K562 (cell line): Measurements from ENCODE around the gene DHX35. TPM values are rescaled to one million over a fixed set of nuclear protein-coding genes. Genes with fewer than 3 reads are reported as not detected.

Source experiments
- ATAC-seq: fragments of 200-7000 bp; cut with Tn5 transposase; 3 replicates; pipeline ENCODE4 v1.9.1; 2020; ENCODE audit warnings: moderate library complexity
- BruUV-seq: library from RNA; stranded (reverse); fragments of 400-500 nt; replicated peaks from 2 replicates; lab custom pipeline; 2021; lab: Mats Ljungman, UMichigan
- CTCF ChIA-PET: fragments of 300-600 bp; formaldehyde crosslinking; extraction: SDS; loops from one replicate; lab custom pipeline; 2021; ENCODE audit warnings: low intra/inter-chr PET ratio; lab: Yijun Ruan, JAX
- POLR2A ChIA-PET: fragments of 300-600, 350-650 bp; sonication (Branson Sonifier 250); formaldehyde crosslinking; extraction: SDS; loops from one replicate; lab custom pipeline; 2021; ENCODE audit warnings: antibody characterized with exemption, inconsistent platforms; lab: Yijun Ruan, JAX
- DNase-seq, 4 experiments: peaks; one replicate each; pipeline versions ENCODE4 v3.0.0 to v3.0.0-alpha.2; 2011 to 2018; ENCODE audit warnings: low spot score in 3 of 4, mixed read lengths in 3 of 4; ENCODE audit errors: extremely low read depth in 1 of 4
- FAIRE-seq: peaks from 2 replicates; lab custom pipeline; 2011; peaks lifted over from hg19 to GRCh38; lab: Jason Lieb, UNC
- H2AFZ ChIP-seq: 2 replicates; pipeline ENCODE4 v1.6.0; 2011; ENCODE audit warnings: low read depth, low read length, control low read depth, inconsistent platforms
- H3K27ac ChIP-seq: fragments of 200-600 bp; 3 replicates; pipeline ENCODE4 v1.8.0; 2011; ENCODE audit warnings: low read depth, mild to moderate bottlenecking, control low read depth, inconsistent platforms, low read length, moderate library complexity, mixed read lengths; ENCODE audit errors: extremely low read depth
- H3K27me3 ChIP-seq, 2 experiments: fragments of 300-600 bp in 1 of 2; 2 replicates in 1 of 2; 3 replicates in 1 of 2; pipeline versions ENCODE4 v1.6.0 to v1.8.0; 2011; ENCODE audit warnings: inconsistent platforms in 2 of 2, low read length in 2 of 2, mild to moderate bottlenecking in 1 of 2, mixed read lengths in 1 of 2, moderate library complexity in 1 of 2; ENCODE audit not compliant: control insufficient read depth in 2 of 2, insufficient read depth in 2 of 2
- H3K36me3 ChIP-seq: fragments of 300-600 bp; 3 replicates; pipeline ENCODE4 v1.8.0; 2011; ENCODE audit warnings: mild to moderate bottlenecking, low read length, inconsistent platforms; ENCODE audit not compliant: control insufficient read depth, insufficient read depth
- H3K4me1 ChIP-seq, 2 experiments: fragments of 200-600 bp in 1 of 2; replicated peaks in 1 of 2; 2 replicates in 1 of 2; 3 replicates in 1 of 2; pipeline versions ENCODE4 v1.5.1 to v1.8.0; 2011; ENCODE audit warnings: inconsistent platforms in 2 of 2, low read length in 2 of 2, mild to moderate bottlenecking in 1 of 2, mixed read lengths in 1 of 2, moderate library complexity in 1 of 2; ENCODE audit not compliant: control insufficient read depth in 2 of 2, insufficient read depth in 2 of 2
- H3K4me2 ChIP-seq: 2 replicates; pipeline ENCODE4 v1.6.1; 2011; ENCODE audit warnings: low read length, control low read depth, inconsistent platforms, mixed read lengths; ENCODE audit not compliant: insufficient read depth
- H3K4me3 ChIP-seq: fragments of 200-600 bp; sonication (generic), shearing (Covaris generic); 2 replicates; pipeline ENCODE4 v1.5.1; 2016; ENCODE audit warnings: control low read depth, inconsistent platforms
- H3K79me2 ChIP-seq: fragments of 200-600 bp; 3 replicates; pipeline ENCODE4 v1.8.0; 2011; ENCODE audit warnings: low read length, inconsistent platforms; ENCODE audit not compliant: control insufficient read depth, insufficient read depth
- H3K9ac ChIP-seq, 2 experiments: 2 replicates each; pipeline versions ENCODE4 v1.6.0 to v1.6.1; 2011; ENCODE audit warnings: low read depth in 2 of 2, low read length in 2 of 2, control low read depth in 1 of 2, inconsistent platforms in 1 of 2, mild to moderate bottlenecking in 1 of 2, mixed read lengths in 1 of 2; ENCODE audit not compliant: insufficient read depth in 1 of 2
- H3K9me1 ChIP-seq: one replicate; pipeline ENCODE4 v1.6.0; 2011; ENCODE audit warnings: inconsistent platforms, mild to moderate bottlenecking, low read length, moderate library complexity; ENCODE audit not compliant: control insufficient read depth, insufficient read depth
- H3K9me3 ChIP-seq: replicated peaks from 2 replicates; pipeline ENCODE4 v1.5.1; 2011; ENCODE audit warnings: low read depth, low read length, inconsistent platforms; ENCODE audit not compliant: control insufficient read depth, insufficient read depth
- H4K20me1 ChIP-seq: replicated peaks from 2 replicates; pipeline ENCODE4 v1.6.1; 2011; ENCODE audit warnings: low read length, inconsistent platforms, mixed read lengths; ENCODE audit not compliant: control insufficient read depth, insufficient read depth
- ATF1 ChIP-seq, 2 experiments: fragments of 450-650 bp in 1 of 2; IDR thresholded peaks; 2 replicates each; pipeline ENCODE4 v1.6.1; 2016; ENCODE audit warnings: missing compliant biosample characterization in 1 of 2, missing genetic modification characterization in 1 of 2
- DIDO1 ChIP-seq: fragments of 450-650 bp; IDR thresholded peaks from 2 replicates; pipeline ENCODE4 v1.6.1; 2016; ENCODE audit warnings: low read depth, missing biosample characterization, missing genetic modification characterization
- EWSR1 ChIP-seq: fragments of 450-650 bp; IDR thresholded peaks from 2 replicates; pipeline ENCODE4 v1.6.1; 2018; ENCODE audit warnings: borderline replicate concordance, mild to moderate bottlenecking, low read depth, moderate library complexity; ENCODE audit not compliant: partially characterized antibody
- FOXA1 ChIP-seq: fragments of 450-650 bp; IDR thresholded peaks from 2 replicates; pipeline ENCODE4 v1.6.1; 2016; ENCODE audit warnings: mild to moderate bottlenecking, borderline replicate concordance
- GABPB1 ChIP-seq: sonication (generic); formaldehyde crosslinking; IDR thresholded peaks from 2 replicates; pipeline ENCODE4 v1.8.0; 2022; ENCODE audit warnings: mild to moderate bottlenecking, missing genetic modification reagents
- PURB ChIP-seq: sonication (generic); formaldehyde crosslinking; IDR thresholded peaks from 2 replicates; pipeline ENCODE4 v1.9.0; 2021; ENCODE audit warnings: low read depth, mild to moderate bottlenecking, missing genetic modification reagents
- TBP ChIP-seq: optimal IDR thresholded peaks from 2 replicates; pipeline ENCODE3; 2011; ENCODE audit warnings: low read depth, low read length, improper control_type of control experiment
- TCF3 ChIP-seq: sonication (generic); formaldehyde crosslinking; IDR thresholded peaks from 2 replicates; pipeline ENCODE4 v1.4.0; 2020; ENCODE audit warnings: mild to moderate bottlenecking, missing genetic modification reagents
- ZNF184 ChIP-seq: sonication (generic); formaldehyde crosslinking; IDR thresholded peaks from 2 replicates; pipeline ENCODE4 v1.5.0; 2020; ENCODE audit warnings: missing genetic modification reagents
- ZNF282 ChIP-seq: sonication (generic); formaldehyde crosslinking; IDR thresholded peaks from 2 replicates; pipeline ENCODE4 v1.8.1; 2023; ENCODE audit warnings: missing genetic modification reagents
- ZNF41 ChIP-seq: fragments of 250-450 bp; sonication (Bioruptor Pico); conservative IDR thresholded peaks from 2 replicates; pipeline ENCODE4 v1.4.0; 2020; ENCODE audit warnings: mild to moderate bottlenecking
- WGBS: fragments of 100-300 bp; shearing (Covaris generic); methylation state at CpG from one replicate; pipeline ENCODE4 v1.1.6; 2016; ENCODE audit warnings: low coverage, mixed read lengths; ENCODE audit not compliant: insufficient coverage; ENCODE audit errors: missing lambda C conversion rate; 5-methylcytosine and 5-hydroxymethylcytosine counted together
- in situ Hi-C: fragments of 300-500 bp; cut with MboI; formaldehyde crosslinking; loops from 4 replicates; pipeline ENCODE4 v1.15.0; 2018; ENCODE audit warnings: inconsistent platforms, mixed read lengths
- intact Hi-C: fragments of 100-400 bp; cut with micrococcal nuclease; formaldehyde crosslinking; loops from 2 replicates; pipeline ENCODE4 v1.14.2; 2022
- polyA plus RNA-seq, 8 experiments: library from polyadenylated mRNA; depleted of rRNA in 4 of 8; stranded (reverse) in 5 of 8; unstranded in 3 of 8; fragments of >200 nt; fragmentation: Nextera tagmentation in 2 of 8; fragmentation: Illumina TruSeq in 1 of 8; extraction: Ambion mirVana in 2 of 8; extraction: Trizol in 1 of 8; gene quantifications; 2 replicates each; pipeline versions ENCODE4 v1.2.1 to v1.2.3, GENCODE V29; 2011 to 2014; ENCODE audit warnings: inconsistent platforms in 1 of 8, missing spikeins in 1 of 8
- total RNA-seq, 7 experiments: library from RNA; depleted of rRNA in 6 of 7; stranded (reverse); fragments of >200 nt in 6 of 7; fragmentation: Illumina TruSeq in 2 of 7; extraction: Trizol in 2 of 7; gene quantifications; 2 replicates each; pipeline versions ENCODE4 v1.2.1 to v1.2.3, GENCODE V29; 2011 to 2021; ENCODE audit warnings: low replicate concordance in 1 of 7
- TF ChIP-seq, protein P1 (sequence below): fragments of 200-800 bp; sonication (Bioruptor generic); IDR thresholded peaks from 2 replicates; pipeline ENCODE4 v1.6.1; 2016; ENCODE audit warnings: missing genetic modification characterization, missing compliant biosample characterization
- TF ChIP-seq, protein P2 (sequence below): sonication (generic); formaldehyde crosslinking; IDR thresholded peaks from 2 replicates; pipeline ENCODE4 v1.8.0; 2022; ENCODE audit warnings: mild to moderate bottlenecking, low read depth, missing genetic modification reagents
- TF ChIP-seq, protein P3 (sequence below): fragments of 250-450 bp; sonication (Bioruptor Pico); IDR thresholded peaks from 2 replicates; pipeline ENCODE4 v1.8.0; 2021; ENCODE audit warnings: borderline replicate concordance, mild to moderate bottlenecking, moderate library complexity; ENCODE audit not compliant: poor library complexity, severe bottlenecking

DHX35 gene
- total and polyA plus RNA-seq, 9 of the 15 experiments (the other 6 are each of a cell fraction or from before 2014, with no cell fraction given) = 6.5 to 25.6 (median 16.9) TPM

DNA sequence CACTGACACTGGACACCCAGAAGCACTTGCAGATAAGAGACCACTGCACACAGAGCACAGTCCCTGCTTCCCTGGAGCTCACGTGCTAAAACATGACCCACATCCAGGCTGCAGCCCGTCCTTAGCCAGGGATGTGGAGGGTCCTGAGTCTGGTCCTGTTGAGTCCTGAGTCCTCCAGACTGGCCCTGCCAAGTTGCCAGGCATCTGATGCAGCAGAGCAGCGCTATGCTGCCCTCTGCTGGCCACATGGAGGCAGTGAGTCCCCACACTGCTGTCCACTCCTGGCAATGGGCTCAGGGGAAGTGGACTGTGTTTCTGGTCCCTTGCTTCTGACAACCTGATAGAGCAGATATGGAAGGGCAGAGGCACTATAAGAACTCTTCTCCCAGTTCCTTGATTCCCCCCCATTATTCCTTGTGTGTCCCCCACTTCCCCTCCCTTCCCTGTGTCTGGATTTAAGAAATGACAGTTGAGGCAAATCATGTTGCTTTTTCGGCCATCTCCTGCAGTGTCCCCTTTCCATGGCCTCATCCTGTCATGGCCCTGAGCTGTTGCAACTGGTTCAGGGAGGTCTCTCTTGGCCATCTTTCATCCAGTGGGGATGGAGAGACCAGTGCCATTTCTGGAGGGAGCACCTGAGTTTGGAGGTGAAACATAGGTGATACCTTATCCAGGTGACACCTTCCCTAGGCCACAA, 86.0 kb downstream of the DHX35 start:
- FAIRE-seq = peak; percentile 96
- WGBS = 4% methylated on average over 3 of the region's 4 CpGs
- no peaks in the 10 kb centered on the region for H3K79me2 ChIP-seq
- H3K9me3 ChIP-seq = no peaks in the 10 kb centered on the region
- H4K20me1 ChIP-seq = no peaks in the 10 kb centered on the region
- no peak overlapping the region for H3K9ac ChIP-seq
- DNase-seq = peak; percentile 82 to 88 (median 86)
- no peak overlapping the region for H3K4me2 ChIP-seq
- no peak overlapping the region for H3K4me3 ChIP-seq
- no peak overlapping the region for H3K27ac ChIP-seq
- in situ Hi-C loops (loop anchor here (10.0 kb wide), 1 partner anchor 403 kb away; no protein-coding TSS in a partner anchor), intact Hi-C loops (loop anchor here (1.0 to 10.0 kb wide), 4 partner anchors 122 to 401 kb away; partner anchors contain the start of genes FAM83D and SLC32A1)
- H3K36me3 ChIP-seq = no peaks in the 10 kb centered on the region; the same call in 2 of the 3 replicates
- H2AFZ ChIP-seq = no peak overlapping the region
- no peaks in the 10 kb centered on the region for H3K9me1 ChIP-seq
- no TSS peak for BruUV-seq
- H3K27me3 ChIP-seq = peaks cover 0 to 6% of the 10 kb centered on the region in 2 experiments; a peak in 3 of 5 replicates
- POLR2A ChIA-PET = interaction anchor here (0.7 to 2.5 kb wide), 4 partner anchors 9 to 398 kb away, joined by 3 to 12 read pairs (median 5); partner anchors contain the start of gene FAM83D
- CTCF ChIA-PET = interaction anchor here (0.6 to 4.9 kb wide), 5 partner anchors 33 to 403 kb away, joined by 4 to 29 read pairs (median 9); partner anchors contain the start of gene FAM83D
- ATAC-seq = peak; percentile 90
- peaks cover 8 to 16% of the 10 kb centered on the region in 2 experiments for H3K4me1 ChIP-seq
- TF ChIP-seq DIDO1 (tag) = no peak
- TF ChIP-seq ZNF184 = no peak
- TF ChIP-seq, protein P1, sequence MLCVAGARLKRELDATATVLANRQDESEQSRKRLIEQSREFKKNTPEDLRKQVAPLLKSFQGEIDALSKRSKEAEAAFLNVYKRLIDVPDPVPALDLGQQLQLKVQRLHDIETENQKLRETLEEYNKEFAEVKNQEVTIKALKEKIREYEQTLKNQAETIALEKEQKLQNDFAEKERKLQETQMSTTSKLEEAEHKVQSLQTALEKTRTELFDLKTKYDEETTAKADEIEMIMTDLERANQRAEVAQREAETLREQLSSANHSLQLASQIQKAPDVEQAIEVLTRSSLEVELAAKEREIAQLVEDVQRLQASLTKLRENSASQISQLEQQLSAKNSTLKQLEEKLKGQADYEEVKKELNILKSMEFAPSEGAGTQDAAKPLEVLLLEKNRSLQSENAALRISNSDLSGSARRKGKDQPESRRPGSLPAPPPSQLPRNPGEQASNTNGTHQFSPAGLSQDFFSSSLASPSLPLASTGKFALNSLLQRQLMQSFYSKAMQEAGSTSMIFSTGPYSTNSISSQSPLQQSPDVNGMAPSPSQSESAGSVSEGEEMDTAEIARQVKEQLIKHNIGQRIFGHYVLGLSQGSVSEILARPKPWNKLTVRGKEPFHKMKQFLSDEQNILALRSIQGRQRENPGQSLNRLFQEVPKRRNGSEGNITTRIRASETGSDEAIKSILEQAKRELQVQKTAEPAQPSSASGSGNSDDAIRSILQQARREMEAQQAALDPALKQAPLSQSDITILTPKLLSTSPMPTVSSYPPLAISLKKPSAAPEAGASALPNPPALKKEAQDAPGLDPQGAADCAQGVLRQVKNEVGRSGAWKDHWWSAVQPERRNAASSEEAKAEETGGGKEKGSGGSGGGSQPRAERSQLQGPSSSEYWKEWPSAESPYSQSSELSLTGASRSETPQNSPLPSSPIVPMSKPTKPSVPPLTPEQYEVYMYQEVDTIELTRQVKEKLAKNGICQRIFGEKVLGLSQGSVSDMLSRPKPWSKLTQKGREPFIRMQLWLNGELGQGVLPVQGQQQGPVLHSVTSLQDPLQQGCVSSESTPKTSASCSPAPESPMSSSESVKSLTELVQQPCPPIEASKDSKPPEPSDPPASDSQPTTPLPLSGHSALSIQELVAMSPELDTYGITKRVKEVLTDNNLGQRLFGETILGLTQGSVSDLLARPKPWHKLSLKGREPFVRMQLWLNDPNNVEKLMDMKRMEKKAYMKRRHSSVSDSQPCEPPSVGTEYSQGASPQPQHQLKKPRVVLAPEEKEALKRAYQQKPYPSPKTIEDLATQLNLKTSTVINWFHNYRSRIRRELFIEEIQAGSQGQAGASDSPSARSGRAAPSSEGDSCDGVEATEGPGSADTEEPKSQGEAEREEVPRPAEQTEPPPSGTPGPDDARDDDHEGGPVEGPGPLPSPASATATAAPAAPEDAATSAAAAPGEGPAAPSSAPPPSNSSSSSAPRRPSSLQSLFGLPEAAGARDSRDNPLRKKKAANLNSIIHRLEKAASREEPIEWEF (CRISPR knock-in tag) = no peak
- TF ChIP-seq ATF1 (CRISPR knock-in tag; IDR thresholded peaks at IDR 0.05) = no peak
- TF ChIP-seq ATF1 (tag; IDR thresholded peaks at IDR 0.05) = 0 out of 2 replicates have a peak, but pooled peaks have one; percentile 18
- no peak for TF ChIP-seq ZNF41 (CRISPR knock-in tag)
- no peak for TF ChIP-seq ZNF282 (CRISPR knock-in tag)
- TF ChIP-seq TBP = peak; percentile 19
- TF ChIP-seq TCF3 (CRISPR knock-in tag) = no peak
- no peak for TF ChIP-seq FOXA1
- TF ChIP-seq, protein P2, sequence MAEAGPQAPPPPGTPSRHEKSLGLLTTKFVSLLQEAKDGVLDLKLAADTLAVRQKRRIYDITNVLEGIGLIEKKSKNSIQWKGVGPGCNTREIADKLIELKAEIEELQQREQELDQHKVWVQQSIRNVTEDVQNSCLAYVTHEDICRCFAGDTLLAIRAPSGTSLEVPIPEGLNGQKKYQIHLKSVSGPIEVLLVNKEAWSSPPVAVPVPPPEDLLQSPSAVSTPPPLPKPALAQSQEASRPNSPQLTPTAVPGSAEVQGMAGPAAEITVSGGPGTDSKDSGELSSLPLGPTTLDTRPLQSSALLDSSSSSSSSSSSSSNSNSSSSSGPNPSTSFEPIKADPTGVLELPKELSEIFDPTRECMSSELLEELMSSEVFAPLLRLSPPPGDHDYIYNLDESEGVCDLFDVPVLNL (CRISPR knock-in tag) = no peak
- TF ChIP-seq, protein P3, sequence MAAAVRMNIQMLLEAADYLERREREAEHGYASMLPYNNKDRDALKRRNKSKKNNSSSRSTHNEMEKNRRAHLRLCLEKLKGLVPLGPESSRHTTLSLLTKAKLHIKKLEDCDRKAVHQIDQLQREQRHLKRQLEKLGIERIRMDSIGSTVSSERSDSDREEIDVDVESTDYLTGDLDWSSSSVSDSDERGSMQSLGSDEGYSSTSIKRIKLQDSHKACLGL (CRISPR knock-in tag) = no peak
- TF ChIP-seq EWSR1 = no peak
- TF ChIP-seq GABPB1 (CRISPR knock-in tag) = no peak
- TF ChIP-seq PURB (CRISPR knock-in tag) = no peak
